Measurements from ENCODE around the gene YWHAQ.
"Not testable (repeated sequence)": the region's sequence is repeated elsewhere in the genome, so short reads cannot be mapped to it uniquely, and the experiment has no call there.

Gene YWHAQ

DNA sequence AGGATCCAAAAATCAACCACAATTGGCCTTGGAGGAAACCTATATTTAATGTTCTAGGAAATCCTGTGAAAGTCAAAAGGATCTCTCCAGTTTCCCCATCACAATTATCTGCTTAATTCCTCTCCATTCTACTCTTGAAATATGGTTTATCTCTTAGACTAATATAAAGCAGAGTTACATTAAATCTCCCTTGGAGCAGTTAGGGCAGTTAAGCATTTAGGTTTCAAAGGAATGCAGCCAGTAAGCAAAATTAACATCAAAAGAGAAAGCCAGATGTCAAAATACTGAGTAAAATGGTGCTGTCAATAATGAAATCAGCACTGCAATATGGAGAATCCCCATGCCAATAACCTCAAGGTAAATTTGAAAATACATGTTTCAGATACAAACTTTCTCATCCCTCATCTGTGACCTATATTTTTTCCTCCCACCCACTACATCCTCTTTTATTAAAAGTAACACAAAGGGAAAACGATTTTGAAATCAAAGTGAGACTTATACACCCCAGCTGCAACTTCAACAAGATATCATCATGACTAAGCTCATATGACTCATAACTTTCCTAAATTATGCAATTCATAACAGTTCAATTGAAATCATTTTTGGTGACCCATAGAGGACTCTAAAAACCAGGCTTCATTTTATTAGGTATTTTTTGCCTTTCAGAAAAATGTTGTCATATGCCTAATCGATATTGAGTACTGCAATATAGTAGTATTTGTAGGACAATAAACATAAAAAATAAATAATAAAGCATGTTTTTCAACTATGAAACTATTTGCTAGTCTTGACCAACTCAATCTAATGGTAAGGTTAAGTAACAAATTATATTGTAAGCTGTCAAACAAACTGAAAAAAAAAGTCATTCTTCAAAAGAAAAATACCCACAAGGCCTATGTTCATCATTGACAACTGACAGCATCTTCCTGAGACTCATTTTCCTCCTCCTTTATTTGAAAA, 78.3 kb downstream of the YWHAQ start:
- DNase-seq (ENCODE audit: low read depth): no peak

DNA sequence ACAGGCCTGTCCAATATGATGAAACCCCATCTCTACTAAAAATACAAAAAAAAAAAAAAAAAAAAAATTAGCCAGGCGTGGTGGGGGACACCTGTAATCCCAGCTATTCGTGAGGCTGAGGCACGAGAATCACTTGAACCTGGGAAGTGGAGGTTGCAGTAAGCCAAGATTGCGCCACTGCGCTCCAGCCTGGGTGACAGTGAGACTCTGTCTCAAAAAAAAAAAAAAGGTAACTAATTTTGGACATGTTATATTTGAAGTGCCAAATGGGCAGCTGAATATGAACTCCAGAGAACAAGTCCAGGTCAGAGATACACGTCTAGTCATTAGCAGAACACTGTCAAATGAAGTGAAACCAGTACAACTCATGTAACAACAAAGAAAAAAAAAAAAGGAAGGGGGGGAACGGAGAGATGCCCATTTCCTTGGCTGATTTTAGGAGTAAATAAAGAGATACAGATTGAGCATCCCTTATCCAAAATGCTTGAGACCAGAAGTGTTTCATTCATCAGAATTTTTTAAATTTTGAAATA, 79.9 kb downstream of the YWHAQ start:
- not testable (repeated sequence) for DNase-seq (ENCODE audit: low read depth)

DNA sequence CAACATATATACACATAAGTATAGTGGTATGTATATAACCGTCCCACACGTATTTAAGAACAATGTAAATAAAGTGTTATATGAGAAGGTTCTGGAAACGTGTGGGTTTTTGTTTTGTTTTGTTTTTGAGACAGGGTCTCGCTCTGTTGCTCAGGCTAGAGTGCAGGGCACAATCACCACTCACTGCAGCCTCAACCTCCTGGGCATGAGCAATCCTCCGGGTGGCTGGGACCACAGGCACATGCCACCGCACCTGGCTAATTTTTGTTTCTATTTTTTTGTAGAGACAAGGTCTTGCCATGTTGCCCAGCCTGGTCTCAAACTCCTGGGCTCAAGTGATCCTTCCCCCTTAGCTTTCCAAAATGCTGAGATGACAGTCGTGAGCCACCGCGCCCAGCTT, 81.4 kb downstream of the YWHAQ start:
- no peak for DNase-seq (ENCODE audit: low read depth)

DNA sequence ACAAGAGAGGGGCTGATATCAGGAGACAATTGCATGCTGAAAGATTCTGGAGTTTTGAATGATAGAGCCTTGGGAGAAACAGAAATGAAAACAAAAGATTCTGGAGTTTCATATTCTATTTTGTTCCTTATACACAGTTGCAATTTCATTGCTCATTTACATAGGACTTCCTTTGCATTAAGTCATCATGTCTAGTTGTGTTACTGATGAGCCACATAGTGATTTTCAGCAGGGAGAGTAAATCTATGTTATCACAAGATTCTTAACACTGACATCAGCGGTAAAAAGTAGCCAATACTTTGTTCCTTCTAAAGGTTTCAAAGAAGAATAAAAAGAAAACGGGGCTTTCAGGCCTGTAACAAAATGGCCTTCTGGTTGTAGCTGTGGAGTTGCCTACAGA, 82.3 kb downstream of the YWHAQ start:
- DNase-seq (ENCODE audit: low read depth): no peak

DNA sequence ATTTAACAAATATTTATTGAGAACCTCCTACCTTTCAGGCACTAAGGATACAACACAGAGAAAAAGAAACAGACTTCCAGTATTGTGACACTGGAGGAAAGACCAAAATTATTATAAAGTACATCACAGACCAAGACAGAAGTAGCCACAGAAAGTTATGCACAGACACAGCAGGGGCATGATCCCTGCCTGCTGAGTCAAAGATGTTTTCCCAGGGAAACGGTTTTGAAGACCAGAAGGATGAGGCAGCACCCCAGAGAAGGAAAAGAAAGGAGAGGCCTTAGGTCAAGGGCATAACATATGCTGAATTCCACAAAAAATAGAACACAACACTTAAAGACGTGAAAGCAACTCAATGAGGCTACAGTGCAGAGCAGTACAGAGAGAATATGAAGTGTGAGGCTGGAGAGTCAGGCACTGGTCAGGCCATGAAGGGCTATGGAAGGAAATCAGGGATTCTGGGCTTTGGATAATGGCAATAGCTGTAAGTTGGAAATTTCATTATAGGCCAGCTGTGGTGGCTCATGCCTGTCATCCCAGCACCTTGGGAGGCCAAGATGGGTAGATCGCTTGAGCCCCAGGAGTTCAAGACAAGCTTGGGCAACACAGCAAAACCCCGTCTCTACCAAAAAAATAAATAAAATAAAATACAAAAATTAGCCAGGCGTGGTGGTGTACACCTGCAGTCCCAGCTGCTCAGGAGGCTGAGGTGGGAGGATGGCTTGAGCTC, 83.4 kb downstream of the YWHAQ start:
- no peak for DNase-seq (ENCODE audit: low read depth)

DNA sequence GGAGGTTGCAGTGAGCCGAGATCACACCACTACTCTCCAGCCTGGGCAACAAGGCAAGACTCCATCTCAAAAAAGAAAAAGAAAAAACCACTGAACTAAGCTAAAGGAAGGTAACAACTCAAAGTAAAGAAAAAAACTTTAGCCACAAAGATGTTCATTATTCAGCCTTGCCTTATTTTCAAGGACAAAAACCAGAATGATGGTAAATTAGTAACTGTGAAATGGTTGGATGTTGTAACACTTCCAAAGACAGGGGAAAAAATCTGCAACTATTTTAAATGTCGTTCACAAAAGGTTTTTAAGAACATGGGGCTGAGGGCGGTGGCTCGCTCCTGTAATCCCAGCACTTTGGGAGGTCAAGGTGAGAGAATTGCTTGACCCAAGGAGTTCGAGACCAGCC, 85.3 kb downstream of the YWHAQ start:
- no peak for DNase-seq (ENCODE audit: low read depth)

DNA sequence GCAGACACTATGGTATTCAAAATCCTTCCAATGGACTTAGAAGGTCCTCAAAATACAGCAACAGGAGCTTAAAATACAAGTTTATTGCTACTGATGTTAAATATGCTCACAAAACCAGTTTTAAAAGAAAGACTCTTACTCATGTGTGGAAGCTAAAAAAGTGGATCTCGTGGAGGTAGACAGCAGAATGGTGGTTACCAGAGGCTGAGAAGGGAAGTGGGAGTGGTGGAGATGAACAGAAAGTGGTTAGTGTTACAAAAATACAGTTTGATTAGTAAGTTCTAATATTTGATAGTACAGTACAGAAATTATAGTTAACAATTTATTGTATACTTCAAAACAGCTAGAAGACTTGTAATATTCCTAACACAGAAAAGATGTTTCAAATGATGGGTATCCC, 87.2 kb downstream of the YWHAQ start:
- DNase-seq (ENCODE audit: low read depth): no peak

DNA sequence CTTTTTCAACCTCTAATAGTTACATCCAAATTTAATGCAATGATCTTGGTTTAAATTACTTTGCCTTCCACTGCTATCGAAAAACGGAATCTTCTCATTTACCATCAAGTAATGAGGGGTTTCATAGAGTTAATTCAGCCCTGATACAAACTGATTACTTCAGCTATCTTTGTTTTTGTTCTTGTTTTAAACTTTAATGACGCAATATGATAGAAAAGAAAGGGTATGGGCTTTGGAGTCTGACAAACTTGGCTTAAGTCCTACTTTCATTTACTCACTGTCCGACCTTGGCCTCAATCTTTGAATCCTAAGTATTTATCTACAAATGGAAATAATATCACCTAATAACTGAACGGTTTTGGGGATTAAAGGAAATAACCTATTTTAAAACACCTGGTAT, 91.3 kb downstream of the YWHAQ start:
- no peak for DNase-seq (ENCODE audit: low read depth)

DNA sequence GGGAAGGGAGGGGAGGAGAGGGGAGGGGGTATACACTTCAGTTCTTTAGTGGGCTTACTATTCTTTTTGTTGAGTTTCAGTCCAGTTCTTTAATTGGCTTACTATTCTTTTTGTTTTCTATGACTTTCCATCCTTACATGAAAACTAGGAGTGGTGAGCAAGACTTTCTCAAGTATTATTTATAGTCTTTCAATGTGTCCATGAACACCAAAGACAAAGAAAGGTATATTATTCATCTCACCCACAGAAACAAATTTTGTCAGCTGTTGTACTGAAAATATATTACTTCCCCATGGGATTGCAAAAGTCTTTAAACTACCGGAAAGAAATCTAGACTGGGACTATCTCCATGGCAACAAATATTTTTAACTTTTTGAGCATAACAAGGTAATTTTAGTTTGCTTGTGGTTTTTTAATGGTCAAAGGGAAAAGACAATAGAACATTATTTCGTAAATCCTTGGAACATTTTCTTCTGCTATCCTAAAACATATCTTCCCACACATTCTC, 92.7 kb downstream of the YWHAQ start:
- no peak for DNase-seq (ENCODE audit: low read depth)

DNA sequence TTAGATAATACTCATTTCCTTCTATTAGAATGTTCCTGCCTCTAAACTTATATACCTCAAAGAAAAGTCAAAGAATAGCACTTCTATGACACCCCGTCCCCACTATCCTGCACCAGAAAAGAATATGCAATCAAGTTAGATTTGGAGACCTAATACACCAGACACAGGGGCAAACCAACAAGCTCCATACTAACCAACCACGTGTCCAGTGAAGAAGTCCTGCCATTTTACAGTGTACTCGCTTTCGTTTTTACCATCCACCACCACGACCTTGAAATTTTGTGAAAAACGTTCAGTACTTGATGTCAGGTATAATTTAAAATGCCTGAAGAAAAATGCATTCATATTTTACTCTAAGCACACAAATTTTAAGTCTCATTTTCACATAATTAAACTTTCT, 94.3 kb downstream of the YWHAQ start:
- DNase-seq (ENCODE audit: low read depth): no peak

DNA sequence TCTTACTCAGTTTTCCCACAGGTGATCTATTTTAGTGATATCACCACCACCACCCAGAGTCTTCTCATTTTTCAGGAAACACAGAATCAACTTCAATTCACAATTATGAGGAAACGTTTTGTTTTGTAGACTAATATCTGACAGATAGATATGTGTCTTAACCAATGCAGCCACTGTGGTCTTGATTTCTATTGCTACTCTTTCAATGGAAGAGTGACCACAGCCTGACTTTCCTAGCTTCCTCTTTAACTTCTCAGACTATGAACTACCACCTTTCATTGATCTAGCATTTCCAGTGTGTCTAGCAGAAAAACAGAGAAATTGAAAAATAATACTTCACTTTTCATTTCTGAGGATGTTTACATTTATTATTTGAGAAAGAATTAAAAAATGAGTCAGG, 95.6 kb downstream of the YWHAQ start:
- DNase-seq (ENCODE audit: low read depth): no peak
